ENCODE results near the gene PSD2. TPM values are rescaled to one million over a fixed set of nuclear protein-coding genes. Genes with fewer than 3 reads are reported as not detected.

The PSD2 gene
- total RNA-seq, 1 donor from 2014 or later: not detected

DNA sequence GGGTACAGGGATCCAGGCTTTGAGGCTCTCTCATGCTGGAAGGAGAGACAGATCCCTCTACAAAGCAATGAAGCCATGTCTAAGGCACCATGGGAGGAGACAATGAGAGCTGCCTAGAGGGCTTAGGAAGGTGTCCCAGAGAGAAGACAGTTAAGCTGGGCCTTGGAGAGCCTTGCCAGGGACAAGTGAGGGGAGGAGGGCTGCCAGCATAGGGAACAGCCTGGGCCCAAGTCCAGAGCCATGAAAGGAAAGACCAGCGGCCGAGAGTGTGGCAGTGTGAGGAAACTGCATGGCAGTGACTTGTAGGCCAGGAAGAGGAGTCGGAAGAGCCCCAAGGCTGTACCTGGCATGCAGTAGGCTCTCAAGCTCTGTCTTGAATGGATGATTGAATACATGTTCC lies 88.5 kb downstream of the PSD2 start:
- Histone ChIP-seq H3K36me3 (no peaks in the 10 kb centered on the region), H3K4me3 (no peak overlapping the region), H3K27me3 (no peaks in the 10 kb centered on the region), H3K4me1 (no peaks in the 10 kb centered on the region), H3K27ac (no peak overlapping the region), H3K9me3 (no peaks in the 10 kb centered on the region)
- DNase-seq (no peak), ATAC-seq (no peak)
- intact Hi-C loops (cut with DNase I): no loop called here
- TF ChIP-seq, protein P1, sequence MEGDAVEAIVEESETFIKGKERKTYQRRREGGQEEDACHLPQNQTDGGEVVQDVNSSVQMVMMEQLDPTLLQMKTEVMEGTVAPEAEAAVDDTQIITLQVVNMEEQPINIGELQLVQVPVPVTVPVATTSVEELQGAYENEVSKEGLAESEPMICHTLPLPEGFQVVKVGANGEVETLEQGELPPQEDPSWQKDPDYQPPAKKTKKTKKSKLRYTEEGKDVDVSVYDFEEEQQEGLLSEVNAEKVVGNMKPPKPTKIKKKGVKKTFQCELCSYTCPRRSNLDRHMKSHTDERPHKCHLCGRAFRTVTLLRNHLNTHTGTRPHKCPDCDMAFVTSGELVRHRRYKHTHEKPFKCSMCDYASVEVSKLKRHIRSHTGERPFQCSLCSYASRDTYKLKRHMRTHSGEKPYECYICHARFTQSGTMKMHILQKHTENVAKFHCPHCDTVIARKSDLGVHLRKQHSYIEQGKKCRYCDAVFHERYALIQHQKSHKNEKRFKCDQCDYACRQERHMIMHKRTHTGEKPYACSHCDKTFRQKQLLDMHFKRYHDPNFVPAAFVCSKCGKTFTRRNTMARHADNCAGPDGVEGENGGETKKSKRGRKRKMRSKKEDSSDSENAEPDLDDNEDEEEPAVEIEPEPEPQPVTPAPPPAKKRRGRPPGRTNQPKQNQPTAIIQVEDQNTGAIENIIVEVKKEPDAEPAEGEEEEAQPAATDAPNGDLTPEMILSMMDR (IDR thresholded peaks at IDR 0.05): no peak

DNA sequence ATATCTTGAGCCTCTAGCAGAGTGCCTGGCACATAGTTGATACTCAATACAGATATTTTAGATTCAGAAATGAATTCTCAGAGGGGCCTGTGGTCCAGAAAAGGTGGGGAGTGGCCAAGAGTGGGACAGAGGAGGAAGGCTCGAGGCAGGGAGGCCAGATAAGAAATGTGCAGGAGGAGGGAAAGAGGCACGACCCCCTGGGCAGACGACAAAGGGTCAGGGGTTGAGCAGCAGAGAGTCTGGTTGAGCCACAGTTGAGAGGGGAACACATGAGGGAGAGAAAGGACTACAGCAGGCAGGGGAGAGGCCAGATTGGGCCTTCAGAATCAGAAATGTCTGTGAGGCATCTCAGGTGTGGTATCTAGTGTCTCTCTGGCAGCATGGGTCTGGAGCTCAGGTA lies 89.1 kb downstream of the PSD2 start:
- intact Hi-C loops (cut with DNase I): no loop called here
- no peaks in the 10 kb centered on the region for H3K36me3 ChIP-seq
- H3K27ac ChIP-seq: no peak overlapping the region
- TF ChIP-seq, protein P1 (IDR thresholded peaks at IDR 0.05): no peak
- H3K4me3 ChIP-seq: no peak overlapping the region
- ATAC-seq (no peak), DNase-seq (no peak)
- H3K4me1 ChIP-seq: no peaks in the 10 kb centered on the region
- H3K27me3 ChIP-seq: no peaks in the 10 kb centered on the region
- H3K9me3 ChIP-seq: no peaks in the 10 kb centered on the region

DNA sequence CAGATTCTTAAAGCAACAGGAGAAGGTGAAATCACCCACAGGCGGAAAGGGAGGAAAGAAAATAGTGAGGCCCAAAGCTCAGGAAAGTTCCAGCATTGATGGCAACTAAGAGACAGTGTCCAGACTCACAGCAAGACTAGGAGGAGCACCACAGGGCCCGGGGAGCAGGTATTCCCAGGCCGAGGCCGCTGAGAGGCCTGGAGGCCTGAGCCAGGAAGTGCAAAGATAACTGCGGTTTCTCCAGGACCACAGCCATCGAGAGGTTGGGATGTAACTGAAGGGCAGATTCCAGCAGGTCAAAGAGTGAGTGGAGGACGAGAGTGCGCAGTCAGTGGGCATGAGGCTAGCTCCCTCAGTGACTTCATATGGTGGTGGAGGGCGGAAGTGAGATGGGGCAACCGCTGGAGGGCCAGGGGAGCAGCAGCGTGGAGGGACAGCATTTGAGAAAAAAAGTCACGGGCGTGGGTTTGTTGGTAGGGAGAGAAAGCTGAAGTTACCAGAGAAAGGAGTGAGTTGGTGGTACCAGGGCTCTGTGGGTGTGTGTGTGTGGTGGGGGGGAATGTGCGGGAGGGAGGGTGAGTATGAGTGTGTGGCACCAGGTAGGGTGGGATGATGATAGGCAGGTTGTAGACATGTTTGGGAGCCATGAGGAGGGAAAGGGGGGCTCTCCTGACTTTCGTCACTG lies 89.7 kb downstream of the PSD2 start:
- TF ChIP-seq, protein P1 (IDR thresholded peaks at IDR 0.05): no peak
- H3K27ac ChIP-seq: no peak overlapping the region
- intact Hi-C loops (cut with DNase I): no loop called here

DNA sequence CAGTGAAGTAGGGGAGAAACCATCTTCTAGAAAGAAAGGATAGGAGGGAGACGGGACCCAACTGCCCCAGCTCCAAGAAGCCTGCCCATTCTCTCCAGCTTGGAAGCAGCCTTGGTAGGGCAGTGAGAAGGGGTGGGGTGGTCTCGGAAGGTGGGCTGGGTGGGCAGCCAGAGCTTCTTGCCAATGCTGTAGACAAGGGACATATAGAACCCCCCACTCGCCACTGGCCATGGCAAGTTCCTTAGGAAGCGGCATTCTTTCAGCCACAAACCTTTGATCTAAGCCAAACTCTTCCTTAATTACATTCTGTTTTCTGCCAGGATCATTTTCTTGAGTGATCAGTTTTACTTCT lies 90.2 kb downstream of the PSD2 start:
- Histone ChIP-seq H3K9me3 (no peaks in the 10 kb centered on the region), H3K27ac (no peak overlapping the region), H3K4me1 (no peaks in the 10 kb centered on the region), H3K4me3 (no peak overlapping the region), H3K36me3 (no peaks in the 10 kb centered on the region), H3K27me3 (no peaks in the 10 kb centered on the region)
- TF ChIP-seq, protein P1 (IDR thresholded peaks at IDR 0.05): no peak
- intact Hi-C loops (cut with DNase I): no loop called here
- ATAC-seq (no peak), DNase-seq (no peak)

More for the DNA sequence above, 89.7 kb downstream of the PSD2 start:
- H3K4me1 ChIP-seq: no peaks in the 10 kb centered on the region
- no peaks in the 10 kb centered on the region for H3K27me3 ChIP-seq
- ATAC-seq (no peak), DNase-seq (no peak)
- no peaks in the 10 kb centered on the region for H3K36me3 ChIP-seq
- H3K4me3 ChIP-seq: no peak overlapping the region
- no peaks in the 10 kb centered on the region for H3K9me3 ChIP-seq

DNA sequence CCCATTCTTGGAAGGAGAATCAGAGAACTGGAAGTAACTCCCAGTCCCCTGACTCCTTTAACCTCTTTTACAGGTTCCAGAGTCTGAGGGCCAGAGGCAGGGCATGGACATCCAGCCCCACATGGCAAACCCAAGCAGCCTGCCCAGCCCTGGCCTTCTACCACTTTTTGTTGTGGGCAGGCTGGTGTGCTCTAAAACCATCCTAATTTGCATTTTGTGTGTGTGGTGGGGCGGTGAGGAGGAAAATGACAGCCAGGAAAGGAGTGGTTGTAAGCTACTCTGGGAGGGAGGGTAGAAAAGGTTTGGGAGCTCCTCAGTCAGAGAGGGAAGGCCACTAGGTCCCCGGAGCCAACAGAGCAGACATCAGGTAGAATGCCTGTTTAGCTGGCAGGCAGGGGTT lies 90.6 kb downstream of the PSD2 start:
- H3K4me3 ChIP-seq: no peak overlapping the region
- DNase-seq: no peak
- intact Hi-C loops (cut with DNase I): no loop called here
- no peaks in the 10 kb centered on the region for H3K9me3 ChIP-seq
- no peaks in the 10 kb centered on the region for H3K4me1 ChIP-seq
- TF ChIP-seq, protein P1 (IDR thresholded peaks at IDR 0.05): no peak
- H3K27me3 ChIP-seq: no peaks in the 10 kb centered on the region
- no peak for ATAC-seq
- H3K36me3 ChIP-seq: no peaks in the 10 kb centered on the region
- no peak overlapping the region for H3K27ac ChIP-seq

DNA sequence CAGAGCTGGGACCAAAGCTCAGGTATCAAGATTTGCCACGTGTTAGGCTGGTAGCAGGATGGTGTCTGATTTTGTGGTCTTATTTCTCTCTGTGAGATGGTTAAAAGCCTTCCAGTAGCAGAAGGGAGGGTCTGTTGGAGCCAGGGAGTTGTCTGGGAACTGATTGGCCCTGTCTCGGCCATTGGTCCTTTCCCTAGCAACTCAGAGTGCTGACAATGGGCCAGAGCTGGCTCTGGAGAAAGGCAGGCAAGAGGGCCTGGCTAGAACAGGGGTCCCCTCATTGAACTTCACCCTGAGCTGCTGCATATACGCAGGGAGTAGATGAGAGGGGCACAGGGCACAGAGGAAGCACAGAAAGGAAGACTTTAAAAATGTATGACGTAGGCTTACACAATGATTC lies 92.8 kb downstream of the PSD2 start:
- Histone ChIP-seq H3K27ac (no peak overlapping the region), H3K4me1 (no peaks in the 10 kb centered on the region), H3K27me3 (no peaks in the 10 kb centered on the region), H3K9me3 (no peaks in the 10 kb centered on the region), H3K36me3 (no peaks in the 10 kb centered on the region), H3K4me3 (no peak overlapping the region)
- DNase-seq (no peak), ATAC-seq (no peak)
- TF ChIP-seq, protein P1 (IDR thresholded peaks at IDR 0.05): no peak
- intact Hi-C loops (cut with DNase I): no loop called here
